ENCODE data around the gene ARMC7.
"Not testable (repeated sequence)": the region's sequence is repeated elsewhere in the genome, so short reads cannot be mapped to it uniquely, and the experiment has no call there.

Gene ARMC7

GRCh38 chr17:75130632-75131277 lies 21.0 kb downstream of the ARMC7 start:
- DNase-seq, result peak; percentile 69

- peak; percentile 72 for DNase-seq
Measured at GRCh38 chr17:75131278-75132017, 21.7 kb downstream of the ARMC7 start, which contains the start of gene NT5C. Gene NT5C, minus strand, starts transcription at chr17:75131742. Its CDS starts 35 bp downstream, at chr17:75131707.

- not testable (repeated sequence) for DNase-seq
Measured at GRCh38 chr17:75132018-75133000, 22.5 kb downstream of the ARMC7 start.

- no peak for DNase-seq
Measured at GRCh38 chr17:75133001-75133400, 23.2 kb downstream of the ARMC7 start.

- DNase-seq, result not testable (repeated sequence)
Measured at GRCh38 chr17:75133607-75134347, 24.0 kb downstream of the ARMC7 start.

GRCh38 chr17:75135452-75135851 lies 25.7 kb downstream of the ARMC7 start:
- DNase-seq, result no peak

- no peak for DNase-seq
Measured at GRCh38 chr17:75135946-75136345, 26.2 kb downstream of the ARMC7 start.

GRCh38 chr17:75137762-75138161 lies 28.0 kb downstream of the ARMC7 start:
- not testable (repeated sequence) for DNase-seq

- no peak for DNase-seq
Measured at GRCh38 chr17:75138519-75138918, 28.8 kb downstream of the ARMC7 start.

GRCh38 chr17:75142236-75142971 lies 32.6 kb downstream of the ARMC7 start:
- no peak for DNase-seq

- no peak for DNase-seq
Measured at GRCh38 chr17:75144816-75145512, 35.2 kb downstream of the ARMC7 start.

- no peak for DNase-seq
Measured at GRCh38 chr17:75146592-75146991, 36.8 kb downstream of the ARMC7 start.

GRCh38 chr17:75147878-75148546 lies 38.2 kb downstream of the ARMC7 start:
- DNase-seq, result no peak

- no peak for DNase-seq
Measured at GRCh38 chr17:75151930-75152329, 42.2 kb downstream of the ARMC7 start.

- no peak for DNase-seq
Measured at GRCh38 chr17:75152523-75152921, 42.8 kb downstream of the ARMC7 start.

GRCh38 chr17:75152922-75153779 lies 43.4 kb downstream of the ARMC7 start:
- DNase-seq, result peak; percentile 36

- DNase-seq, result no peak
Measured at GRCh38 chr17:75153780-75154194, 44.0 kb downstream of the ARMC7 start.

GRCh38 chr17:75154195-75155106 lies 44.7 kb downstream of the ARMC7 start, which contains the start of gene JPT1:
Gene JPT1, minus strand, starts transcription at chr17:75154512. Its CDS starts 115 bp downstream, at chr17:75154397.
- DNase-seq, result peak; percentile 97

Measured in NCI-H526 treated with DMSO at 0.1 percent for 48 hours (cell line).